Transverse colon (tissue), 3 donors: Measurements from ENCODE around the gene IGSF9B.

Experiments
- EP300 ChIP-seq: sonication (generic); formaldehyde crosslinking; IDR thresholded peaks from one replicate; pipeline ENCODE4 v1.6.1; 2017; ENCODE audit warnings: antibody characterized with exemption, low read depth
- TF ChIP-seq, protein P1 (sequence below), 5 experiments: fragments of 200-600 bp in 3 of 5; fragments of 450-650 bp in 2 of 5; sonication (generic) in 3 of 5; IDR thresholded peaks; 1 replicate in 2 of 5; 2 replicates in 3 of 5; pipeline ENCODE4 v1.5.1; 2016 to 2017; ENCODE audit warnings: antibody characterized with exemption in 5 of 5, inconsistent platforms in 3 of 5, mild to moderate bottlenecking in 2 of 5, moderate library complexity in 1 of 5

DNA sequence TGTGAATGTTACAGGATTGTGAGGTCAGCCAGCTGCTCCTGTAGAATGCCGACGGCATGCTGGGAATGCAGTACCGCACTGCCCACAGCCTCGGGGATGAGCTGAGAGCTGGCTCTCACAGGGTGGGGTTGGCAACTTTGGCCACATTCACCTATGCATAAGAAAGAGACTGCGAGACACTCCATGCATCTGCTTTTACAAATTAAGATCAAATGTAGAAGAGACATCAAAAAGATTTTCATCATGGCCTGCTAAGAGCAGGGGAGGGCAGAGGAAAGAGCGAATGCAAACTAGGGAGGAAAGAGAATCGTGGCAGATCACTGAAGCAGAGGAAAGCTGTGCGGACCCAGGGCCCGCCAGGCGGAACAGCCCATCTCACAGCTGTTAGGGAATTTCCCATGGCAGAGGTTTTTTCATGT, 61.7 kb downstream of the IGSF9B start:
- TF ChIP-seq, protein P1, sequence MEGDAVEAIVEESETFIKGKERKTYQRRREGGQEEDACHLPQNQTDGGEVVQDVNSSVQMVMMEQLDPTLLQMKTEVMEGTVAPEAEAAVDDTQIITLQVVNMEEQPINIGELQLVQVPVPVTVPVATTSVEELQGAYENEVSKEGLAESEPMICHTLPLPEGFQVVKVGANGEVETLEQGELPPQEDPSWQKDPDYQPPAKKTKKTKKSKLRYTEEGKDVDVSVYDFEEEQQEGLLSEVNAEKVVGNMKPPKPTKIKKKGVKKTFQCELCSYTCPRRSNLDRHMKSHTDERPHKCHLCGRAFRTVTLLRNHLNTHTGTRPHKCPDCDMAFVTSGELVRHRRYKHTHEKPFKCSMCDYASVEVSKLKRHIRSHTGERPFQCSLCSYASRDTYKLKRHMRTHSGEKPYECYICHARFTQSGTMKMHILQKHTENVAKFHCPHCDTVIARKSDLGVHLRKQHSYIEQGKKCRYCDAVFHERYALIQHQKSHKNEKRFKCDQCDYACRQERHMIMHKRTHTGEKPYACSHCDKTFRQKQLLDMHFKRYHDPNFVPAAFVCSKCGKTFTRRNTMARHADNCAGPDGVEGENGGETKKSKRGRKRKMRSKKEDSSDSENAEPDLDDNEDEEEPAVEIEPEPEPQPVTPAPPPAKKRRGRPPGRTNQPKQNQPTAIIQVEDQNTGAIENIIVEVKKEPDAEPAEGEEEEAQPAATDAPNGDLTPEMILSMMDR (IDR thresholded peaks at IDR 0.05) = no peak
- no peak for TF ChIP-seq EP300
